DOHH2 (cell line): ENCODE data around the gene MXRA5.
"Not testable (repeated sequence)": the region's sequence is repeated elsewhere in the genome, so short reads cannot be mapped to it uniquely, and the experiment has no call there.

Experiments
- H3F3A ChIP-seq: fragments of 200-600 bp; sonication (generic), shearing (Covaris generic); 2 replicates; pipeline ENCODE4 v1.6.0; 2016; ENCODE audit warnings: antibody characterized with exemption, mild to moderate bottlenecking; ENCODE audit not compliant: control insufficient read depth, insufficient read depth
- H3K27ac ChIP-seq: fragments of 200-600 bp; sonication (generic); 2 replicates; pipeline ENCODE4 v1.5.1; 2014; ENCODE audit warnings: low read depth, mild to moderate bottlenecking, low read length, moderate library complexity
- H3K27me3 ChIP-seq: fragments of 200-600 bp; sonication (generic); 2 replicates; pipeline ENCODE4 v1.6.1; 2014; ENCODE audit warnings: mild to moderate bottlenecking, low read length, mixed read lengths; ENCODE audit not compliant: control insufficient read depth
- H3K36me3 ChIP-seq: fragments of 200-600 bp; sonication (generic); 2 replicates; pipeline ENCODE4 v1.6.1; 2014; ENCODE audit warnings: mild to moderate bottlenecking, low read length, moderate library complexity, mixed read lengths; ENCODE audit not compliant: control insufficient read depth
- H3K4me1 ChIP-seq: fragments of 200-600 bp; sonication (generic); 2 replicates; pipeline ENCODE4 v1.6.1; 2014; ENCODE audit warnings: mild to moderate bottlenecking, low read length, mixed read lengths; ENCODE audit not compliant: control insufficient read depth
- H3K4me2 ChIP-seq: fragments of 200-600 bp; sonication (generic); 2 replicates; pipeline ENCODE4 v1.6.0; 2014; ENCODE audit warnings: mild to moderate bottlenecking, low read length, moderate library complexity
- H3K4me3 ChIP-seq: fragments of 200-600 bp; sonication (generic); 2 replicates; pipeline ENCODE4 v1.5.1; 2014; ENCODE audit warnings: mild to moderate bottlenecking, low read length, mixed read lengths
- H3K79me2 ChIP-seq: fragments of 200-600 bp; sonication (generic); 2 replicates; pipeline ENCODE4 v1.6.1; 2014; ENCODE audit warnings: mild to moderate bottlenecking, low read length, mixed read lengths; ENCODE audit not compliant: control insufficient read depth
- H3K9me2 ChIP-seq: fragments of 200-600 bp; sonication (generic); replicated peaks from 2 replicates; pipeline ENCODE4 v1.6.1; 2014; ENCODE audit warnings: mild to moderate bottlenecking, low read length, mixed read lengths; ENCODE audit not compliant: control insufficient read depth
- H3K9me3 ChIP-seq: fragments of 200-600 bp; sonication (generic); 2 replicates; pipeline ENCODE4 v1.6.1; 2014; ENCODE audit warnings: antibody characterized with exemption, low read length, mixed read lengths; ENCODE audit not compliant: control insufficient read depth, insufficient read depth
- H4K20me1 ChIP-seq: fragments of 200-600 bp; sonication (generic); 2 replicates; pipeline ENCODE4 v1.6.0; 2014; ENCODE audit warnings: low read depth, mild to moderate bottlenecking, antibody characterized with exemption, low read length, moderate library complexity; ENCODE audit not compliant: control insufficient read depth, insufficient read depth
- EZH2phosphoT487 ChIP-seq: fragments of 200-600 bp; sonication (generic); IDR thresholded peaks from 2 replicates; pipeline ENCODE4 v1.6.1; 2017; ENCODE audit warnings: borderline replicate concordance, mild to moderate bottlenecking, antibody characterized with exemption, low read length, moderate library complexity, mixed read lengths
- TF ChIP-seq, protein P1 (sequence below): fragments of 200-600 bp; sonication (generic); IDR thresholded peaks from one replicate; pipeline ENCODE4 v1.5.1; 2014; ENCODE audit warnings: antibody characterized with exemption, mild to moderate bottlenecking, low read depth, low read length; ENCODE audit not compliant: poor library complexity, severe bottlenecking

MXRA5 gene

DNA sequence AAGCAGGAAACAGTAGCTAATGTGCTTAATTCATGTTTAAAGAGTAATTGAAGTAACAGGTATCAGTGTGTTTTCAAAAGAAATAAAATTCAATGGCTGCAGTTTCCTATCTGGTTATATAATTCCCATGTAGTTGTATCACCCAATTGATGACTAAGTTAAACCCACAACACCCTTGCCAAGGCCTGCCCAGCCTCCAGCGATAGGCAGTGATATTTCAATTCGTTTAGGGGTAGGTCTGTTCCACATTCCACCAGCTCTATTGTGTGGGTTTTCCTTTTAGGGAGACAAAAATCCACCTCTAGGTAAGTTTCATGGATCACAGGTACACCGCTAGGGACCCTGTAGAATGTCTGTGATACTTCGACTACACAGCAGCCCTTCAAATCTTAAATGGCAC, 24.7 kb upstream of the MXRA5 start:
- no peaks in the 10 kb centered on the region for H3K4me1 ChIP-seq
- no peak for TF ChIP-seq EZH2phosphoT487
- TF ChIP-seq, protein P1, sequence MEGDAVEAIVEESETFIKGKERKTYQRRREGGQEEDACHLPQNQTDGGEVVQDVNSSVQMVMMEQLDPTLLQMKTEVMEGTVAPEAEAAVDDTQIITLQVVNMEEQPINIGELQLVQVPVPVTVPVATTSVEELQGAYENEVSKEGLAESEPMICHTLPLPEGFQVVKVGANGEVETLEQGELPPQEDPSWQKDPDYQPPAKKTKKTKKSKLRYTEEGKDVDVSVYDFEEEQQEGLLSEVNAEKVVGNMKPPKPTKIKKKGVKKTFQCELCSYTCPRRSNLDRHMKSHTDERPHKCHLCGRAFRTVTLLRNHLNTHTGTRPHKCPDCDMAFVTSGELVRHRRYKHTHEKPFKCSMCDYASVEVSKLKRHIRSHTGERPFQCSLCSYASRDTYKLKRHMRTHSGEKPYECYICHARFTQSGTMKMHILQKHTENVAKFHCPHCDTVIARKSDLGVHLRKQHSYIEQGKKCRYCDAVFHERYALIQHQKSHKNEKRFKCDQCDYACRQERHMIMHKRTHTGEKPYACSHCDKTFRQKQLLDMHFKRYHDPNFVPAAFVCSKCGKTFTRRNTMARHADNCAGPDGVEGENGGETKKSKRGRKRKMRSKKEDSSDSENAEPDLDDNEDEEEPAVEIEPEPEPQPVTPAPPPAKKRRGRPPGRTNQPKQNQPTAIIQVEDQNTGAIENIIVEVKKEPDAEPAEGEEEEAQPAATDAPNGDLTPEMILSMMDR = no peak
- no peaks in the 10 kb centered on the region for H3K36me3 ChIP-seq
- no peak overlapping the region for H3K27ac ChIP-seq
- H3K9me2 ChIP-seq = no peaks in the 10 kb centered on the region
- H3F3A ChIP-seq = no peaks in the 10 kb centered on the region
- no peaks in the 10 kb centered on the region for H3K79me2 ChIP-seq
- H3K4me3 ChIP-seq = no peak overlapping the region
- no peaks in the 10 kb centered on the region for H3K9me3 ChIP-seq
- no peaks in the 10 kb centered on the region for H3K27me3 ChIP-seq
- H3K4me2 ChIP-seq = no peak overlapping the region
- H4K20me1 ChIP-seq = no peaks in the 10 kb centered on the region

GRCh38 chrX:3370656-3371055, 24.2 kb upstream of the MXRA5 start:
- H3K4me3 ChIP-seq = no peak overlapping the region
- no peaks in the 10 kb centered on the region for H4K20me1 ChIP-seq
- H3K27me3 ChIP-seq = no peaks in the 10 kb centered on the region
- no peaks in the 10 kb centered on the region for H3K36me3 ChIP-seq
- H3K4me1 ChIP-seq = no peaks in the 10 kb centered on the region
- no peaks in the 10 kb centered on the region for H3K9me2 ChIP-seq
- no peak overlapping the region for H3K27ac ChIP-seq
- H3K79me2 ChIP-seq = no peaks in the 10 kb centered on the region
- no peak overlapping the region for H3K4me2 ChIP-seq
- TF ChIP-seq EZH2phosphoT487 = no peak
- TF ChIP-seq, protein P1 = no peak
- no peaks in the 10 kb centered on the region for H3F3A ChIP-seq
- H3K9me3 ChIP-seq = no peaks in the 10 kb centered on the region

GRCh38 chrX:3362956-3363355, 16.5 kb upstream of the MXRA5 start:
- H3K9me2 ChIP-seq = no peaks in the 10 kb centered on the region
- H4K20me1 ChIP-seq = no peaks in the 10 kb centered on the region
- no peaks in the 10 kb centered on the region for H3K36me3 ChIP-seq
- no peaks in the 10 kb centered on the region for H3F3A ChIP-seq
- no peak for TF ChIP-seq EZH2phosphoT487
- TF ChIP-seq, protein P1 = no peak
- no peaks in the 10 kb centered on the region for H3K27me3 ChIP-seq
- no peak overlapping the region for H3K27ac ChIP-seq
- H3K4me3 ChIP-seq = no peak overlapping the region
- H3K4me1 ChIP-seq = no peaks in the 10 kb centered on the region
- no peaks in the 10 kb centered on the region for H3K9me3 ChIP-seq
- H3K4me2 ChIP-seq = no peak overlapping the region
- H3K79me2 ChIP-seq = no peaks in the 10 kb centered on the region

DNA sequence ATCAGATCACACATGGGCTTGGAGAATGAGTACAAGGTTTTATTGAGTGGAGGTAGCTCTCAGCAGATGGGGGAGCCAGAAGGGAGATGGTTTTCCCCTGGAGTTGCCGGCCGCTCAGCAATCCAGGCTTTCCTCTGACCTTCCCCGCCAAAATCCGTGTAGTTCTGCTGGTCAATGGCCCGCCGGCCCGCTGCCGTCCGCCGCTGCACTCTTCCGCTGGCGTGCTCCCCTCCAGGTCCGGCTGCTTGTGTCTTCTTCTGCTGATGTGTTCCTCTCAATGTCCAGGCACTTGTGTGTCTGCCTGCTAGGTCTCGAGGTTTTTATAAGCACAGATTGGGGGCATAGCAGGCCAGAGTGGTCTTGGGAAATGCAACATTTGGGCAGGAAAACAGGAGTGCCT, 14.4 kb upstream of the MXRA5 start:
- no peaks in the 10 kb centered on the region for H3K9me3 ChIP-seq
- H4K20me1 ChIP-seq = no peaks in the 10 kb centered on the region
- no peaks in the 10 kb centered on the region for H3K36me3 ChIP-seq
- H3K4me1 ChIP-seq = no peaks in the 10 kb centered on the region
- H3F3A ChIP-seq = no peaks in the 10 kb centered on the region
- H3K9me2 ChIP-seq = no peaks in the 10 kb centered on the region
- H3K4me3 ChIP-seq = no peak overlapping the region
- no peak overlapping the region for H3K4me2 ChIP-seq
- no peak overlapping the region for H3K27ac ChIP-seq
- no peaks in the 10 kb centered on the region for H3K79me2 ChIP-seq
- no peak for TF ChIP-seq EZH2phosphoT487
- TF ChIP-seq, protein P1 = no peak
- no peaks in the 10 kb centered on the region for H3K27me3 ChIP-seq

DNA sequence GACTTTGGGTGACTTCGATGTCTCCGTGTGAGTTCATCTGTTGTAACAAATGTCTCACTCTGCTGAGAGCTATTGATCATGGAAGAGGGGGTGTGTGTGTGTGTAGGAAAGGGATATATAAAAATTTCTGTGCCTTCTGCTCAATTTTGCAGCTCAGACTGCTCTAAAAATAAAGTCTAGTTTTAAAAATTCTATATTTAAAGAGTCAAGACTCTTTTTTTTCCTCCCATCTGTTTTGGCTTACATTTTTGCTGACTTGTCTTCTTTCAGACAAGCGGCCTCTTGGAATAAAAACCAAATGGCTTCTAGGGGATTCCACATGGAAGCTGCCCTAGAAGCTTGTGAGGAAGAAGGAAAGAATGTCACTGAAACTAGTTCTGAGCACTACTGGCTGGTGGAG, 6.3 kb upstream of the MXRA5 start:
- H3K79me2 ChIP-seq, H3K4me1 ChIP-seq, H3F3A ChIP-seq, H4K20me1 ChIP-seq, H3K4me2 ChIP-seq, H3K4me3 ChIP-seq, H3K9me2 ChIP-seq, H3K27ac ChIP-seq, H3K36me3 ChIP-seq, H3K9me3 ChIP-seq, H3K27me3 ChIP-seq: not testable (repeated sequence)
